ENCODE data around the gene SFT2D2.

SFT2D2 gene

GRCh38 chr1:168271636-168272035, 45.8 kb downstream of the SFT2D2 start:
- no peak for DNase-seq

- DNase-seq, result no peak
Measured at GRCh38 chr1:168273575-168273974, 47.8 kb downstream of the SFT2D2 start.

DNA sequence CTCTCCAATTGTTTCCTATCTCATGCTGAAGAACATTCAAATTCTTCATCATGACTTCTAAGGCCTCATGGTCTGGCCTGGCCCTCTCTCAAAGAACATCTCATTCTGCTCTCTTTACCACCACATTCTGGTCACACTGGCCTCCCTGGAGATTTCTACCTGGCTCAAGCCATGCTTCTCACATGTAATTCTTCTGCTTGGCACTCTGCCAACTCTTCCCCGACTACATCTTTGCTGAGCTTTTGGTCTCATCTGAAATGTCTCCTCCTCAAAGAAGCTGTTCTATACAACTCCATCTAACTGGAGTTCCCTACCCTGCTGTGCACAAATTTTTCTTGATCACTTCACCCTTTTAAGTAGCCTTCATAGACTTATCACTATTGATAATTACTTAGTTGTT, 53.4 kb downstream of the SFT2D2 start:
- DNase-seq, result no peak

GRCh38 chr1:168280296-168280927, 54.6 kb downstream of the SFT2D2 start, which contains the start of gene TBX19:
TBX19 (plus strand) TSS chr1:168280877; CDS start chr1:168281091, 214 bp downstream.
- no peak for DNase-seq

- no peak for DNase-seq
Measured at GRCh38 chr1:168281603-168282325, 56.0 kb downstream of the SFT2D2 start.

- no peak for DNase-seq
Measured at GRCh38 chr1:168285521-168285790, 59.7 kb downstream of the SFT2D2 start.

- DNase-seq, result no peak
Measured at GRCh38 chr1:168285971-168286927, 60.4 kb downstream of the SFT2D2 start.

- peak; percentile 68 for DNase-seq
Measured at GRCh38 chr1:168287237-168287664, 61.4 kb downstream of the SFT2D2 start.

DNA sequence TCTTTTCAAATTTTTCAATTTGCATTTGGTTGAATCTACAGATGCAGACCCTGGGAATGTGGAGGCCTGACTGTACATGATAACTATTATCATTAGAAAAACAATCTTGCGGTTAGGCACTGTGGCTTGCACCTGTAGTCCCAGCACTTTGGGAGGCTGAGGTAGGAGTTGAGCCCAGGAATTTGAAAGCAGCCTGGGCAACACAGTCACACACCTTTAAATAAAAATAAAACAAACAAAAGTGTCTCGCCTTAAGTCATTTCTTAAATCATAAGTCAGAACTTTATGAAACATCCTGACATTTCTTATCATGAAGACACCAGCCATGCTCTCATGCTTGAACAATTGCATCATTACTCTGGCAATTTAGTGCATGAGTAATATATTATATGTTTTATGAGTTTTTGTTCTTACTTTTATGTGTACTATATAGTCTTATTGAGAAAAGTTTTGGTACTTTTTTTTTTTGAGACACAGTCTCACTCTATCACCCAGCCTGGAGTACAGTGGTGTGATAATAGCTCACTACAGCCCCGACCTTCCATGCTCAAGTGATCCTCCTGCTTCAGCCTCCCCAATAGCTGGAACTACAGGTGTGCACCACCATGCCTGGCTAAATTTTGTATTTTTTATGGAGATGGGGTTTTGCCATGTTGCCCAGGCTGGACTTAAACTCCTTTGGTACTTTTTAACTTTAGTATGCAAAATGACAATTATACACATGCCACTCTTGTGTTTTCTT, 62.7 kb downstream of the SFT2D2 start:
- DNase-seq, result peak; percentile 31

DNA sequence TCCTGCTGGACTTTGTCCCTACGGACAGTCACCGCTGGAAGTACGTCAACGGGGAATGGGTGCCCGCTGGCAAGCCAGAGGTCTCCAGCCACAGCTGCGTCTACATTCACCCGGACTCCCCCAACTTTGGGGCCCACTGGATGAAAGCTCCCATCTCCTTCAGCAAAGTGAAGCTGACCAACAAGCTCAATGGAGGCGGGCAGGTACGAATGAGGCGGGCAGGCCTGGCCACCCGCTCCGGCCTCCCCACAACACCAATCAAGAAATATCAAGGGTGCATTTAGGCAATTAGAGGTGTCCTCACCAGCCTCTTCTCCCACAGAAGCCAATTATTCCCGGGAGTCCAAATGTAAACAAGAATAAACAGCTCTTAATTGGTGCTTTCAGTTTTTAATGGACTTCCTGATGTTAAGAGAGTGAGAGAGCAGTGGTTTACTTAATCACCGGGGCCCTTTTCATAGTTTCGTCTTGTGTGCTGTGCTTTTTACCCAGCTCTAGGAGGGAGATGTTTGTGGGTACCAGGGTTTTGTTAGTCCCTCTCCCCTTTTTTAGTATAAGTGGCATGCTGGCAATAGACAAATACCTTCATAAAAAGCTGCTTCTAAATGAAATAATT, 65.5 kb downstream of the SFT2D2 start:
- no peak for DNase-seq

- no peak for DNase-seq
Measured at GRCh38 chr1:168293356-168293755, 67.6 kb downstream of the SFT2D2 start.

DNA sequence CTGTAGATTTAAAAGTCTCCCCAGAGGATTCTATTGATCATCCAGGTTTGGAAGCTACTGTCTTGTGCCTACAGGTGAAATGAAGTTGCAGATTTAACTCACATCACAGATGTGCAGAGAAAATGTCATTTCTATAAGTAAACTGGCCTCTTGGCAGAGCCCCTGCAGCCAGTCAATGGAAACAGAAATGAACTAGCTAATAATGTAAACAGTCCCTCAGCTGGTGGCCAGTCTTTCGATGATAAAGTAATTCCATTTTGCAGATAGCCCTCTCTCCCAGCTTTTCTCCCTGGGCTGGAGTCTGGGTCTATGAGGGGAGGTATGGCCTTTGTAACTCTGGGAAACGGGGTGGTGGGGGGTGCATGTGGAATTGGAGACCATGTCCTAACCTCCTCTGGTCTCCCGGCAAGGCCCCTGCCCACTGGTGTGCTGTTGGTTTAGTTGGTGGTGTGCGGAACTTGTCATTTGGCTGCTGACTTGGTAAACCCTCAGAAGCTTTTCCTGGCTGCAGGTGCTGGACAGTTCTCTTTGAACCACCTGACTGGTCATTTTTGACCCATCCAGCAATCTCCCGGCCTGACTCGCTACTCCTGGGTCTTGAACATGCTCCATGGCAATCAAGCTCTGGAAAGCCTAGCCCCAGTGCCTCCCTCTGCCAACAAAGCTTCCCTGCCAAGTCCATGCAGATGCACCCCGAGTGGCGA, 69.8 kb downstream of the SFT2D2 start:
- no peak for DNase-seq

GRCh38 chr1:168297019-168297730, 71.4 kb downstream of the SFT2D2 start:
- DNase-seq, result no peak

GRCh38 chr1:168298446-168298845, 72.6 kb downstream of the SFT2D2 start:
- DNase-seq, result no peak

DNA sequence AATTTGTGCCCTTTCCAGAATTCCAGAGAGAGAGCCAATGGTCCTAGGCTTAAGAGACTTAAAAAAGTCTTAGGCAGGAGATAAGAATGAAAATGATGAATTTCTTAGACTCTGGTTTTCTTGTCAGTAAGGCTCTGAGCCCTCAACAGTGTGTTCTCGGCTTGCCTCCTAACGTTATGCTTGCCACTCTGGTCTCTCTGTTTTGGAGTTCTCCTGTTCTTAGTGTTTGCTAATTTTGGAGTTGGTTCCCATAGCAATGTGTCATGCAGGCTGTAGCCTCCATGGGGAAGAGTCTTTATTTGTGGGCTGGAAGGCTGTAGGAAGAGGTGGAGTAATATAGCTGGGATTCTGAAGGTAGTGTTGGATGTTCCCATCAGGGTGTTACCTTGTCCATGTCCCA, 74.8 kb downstream of the SFT2D2 start:
- no peak for DNase-seq

DNA sequence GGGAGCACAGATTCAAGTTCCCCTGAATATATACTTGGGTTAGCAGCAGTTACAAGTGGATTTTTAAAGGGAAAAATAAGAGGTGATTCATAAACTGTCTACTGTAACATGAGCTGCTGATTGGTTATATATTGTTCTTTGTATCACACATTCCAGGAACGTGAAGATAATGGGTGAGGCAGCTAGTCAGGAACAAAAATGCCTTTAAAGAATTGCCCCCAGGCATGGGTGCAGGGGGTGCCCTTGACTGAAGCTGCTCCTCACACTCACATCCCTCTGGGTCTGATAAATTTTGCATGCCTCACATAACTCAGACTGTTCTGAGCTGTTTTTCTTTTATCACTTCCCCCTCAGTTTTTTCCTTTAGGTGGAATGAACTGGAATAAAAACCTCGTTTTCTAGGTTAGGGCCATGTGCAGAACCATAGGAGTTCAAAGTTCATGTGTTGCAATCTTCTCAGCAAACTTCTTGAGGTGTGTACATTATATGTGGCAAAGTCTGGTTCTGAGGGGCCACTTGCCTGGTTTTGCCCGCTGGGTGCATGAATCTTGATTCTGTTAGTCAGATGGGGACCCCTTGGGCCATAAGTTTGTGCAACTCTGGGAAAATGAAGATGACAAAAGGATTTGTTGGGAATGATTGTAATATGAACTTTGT, 76.0 kb downstream of the SFT2D2 start:
- DNase-seq, result peak; percentile 54

Measured in HCEC 1CT (cell line).